GM23338 (cell line): ENCODE data around the gene APOM. TPM values are rescaled to one million over a fixed set of nuclear protein-coding genes. Genes with fewer than 3 reads are reported as not detected.

ENCODE experiments used
- ATAC-seq: fragments of 200-7000 bp; cut with Tn5 transposase; 3 replicates; pipeline ENCODE4 v1.9.1; 2020
- DNase-seq: peaks from one replicate; pipeline ENCODE4 v3.0.0-alpha.2; 2015; ENCODE audit warnings: low spot score
- H2AFZ ChIP-seq: fragments of 200-600 bp; sonication (generic); 2 replicates; pipeline ENCODE4 v1.8.0; 2016; ENCODE audit warnings: antibody characterized with exemption, mild to moderate bottlenecking, moderate library complexity
- H3F3A ChIP-seq: fragments of 200-600 bp; sonication (generic); replicated peaks from 2 replicates; pipeline ENCODE4 v1.8.0; 2017; ENCODE audit warnings: antibody characterized with exemption, mixed run types, low read depth
- H3K27ac ChIP-seq: fragments of 200-600 bp; sonication (generic); 2 replicates; pipeline ENCODE4 v1.6.1; 2016; ENCODE audit warnings: low read depth
- H3K27me3 ChIP-seq: fragments of 200-600 bp; sonication (generic); 2 replicates; pipeline ENCODE4 v1.8.0; 2016; ENCODE audit warnings: mild to moderate bottlenecking, mixed run types, moderate library complexity; ENCODE audit not compliant: insufficient read depth
- H3K36me3 ChIP-seq: fragments of 200-600 bp; sonication (generic); 2 replicates; pipeline ENCODE4 v1.8.0; 2016; ENCODE audit warnings: mild to moderate bottlenecking; ENCODE audit not compliant: insufficient read depth
- H3K4me1 ChIP-seq: fragments of 200-600 bp; sonication (generic); 2 replicates; pipeline ENCODE4 v1.8.0; 2016; ENCODE audit warnings: mild to moderate bottlenecking, moderate library complexity; ENCODE audit not compliant: insufficient read depth
- H3K4me2 ChIP-seq: fragments of 200-600 bp; sonication (generic); 2 replicates; pipeline ENCODE4 v1.7.1; 2017; ENCODE audit warnings: mixed run types
- H3K4me3 ChIP-seq: fragments of 200-600 bp; sonication (generic); 2 replicates; pipeline ENCODE4 v1.6.1; 2016; ENCODE audit warnings: mixed run types
- H3K79me2 ChIP-seq: fragments of 200-600 bp; sonication (generic); replicated peaks from 2 replicates; pipeline ENCODE4 v1.8.0; 2017; ENCODE audit warnings: mild to moderate bottlenecking; ENCODE audit not compliant: insufficient read depth
- H3K9me2 ChIP-seq: fragments of 200-600 bp; sonication (generic); 2 replicates; pipeline ENCODE4 v1.8.0; 2017; ENCODE audit not compliant: insufficient read depth
- H4K20me1 ChIP-seq: fragments of 200-600 bp; sonication (generic); replicated peaks from 2 replicates; pipeline ENCODE4 v1.8.0; 2017; ENCODE audit warnings: mild to moderate bottlenecking; ENCODE audit not compliant: insufficient read depth
- H3K27ac Mint-ChIP-seq: 2 replicates; pipeline ENCODE4 v1.8.0; 2020; ENCODE audit warnings: inconsistent platforms, mild to moderate bottlenecking, moderate library complexity, mixed read lengths
- H3K27me3 Mint-ChIP-seq: 3 replicates; pipeline ENCODE4 v1.8.0; 2022; ENCODE audit warnings: low read depth, mild to moderate bottlenecking, moderate library complexity, mixed read lengths, inconsistent platforms; ENCODE audit not compliant: insufficient read depth, poor library complexity
- H3K36me3 Mint-ChIP-seq: 3 replicates; pipeline ENCODE4 v1.8.0; 2021; ENCODE audit warnings: low read depth, mild to moderate bottlenecking, inconsistent platforms, moderate library complexity, mixed read lengths
- H3K4me1 Mint-ChIP-seq: 3 replicates; pipeline ENCODE4 v1.8.0; 2020; ENCODE audit warnings: mild to moderate bottlenecking, inconsistent platforms, mixed read lengths
- H3K4me3 Mint-ChIP-seq: 3 replicates; pipeline ENCODE4 v1.8.0; 2021; ENCODE audit warnings: moderate library complexity, mild to moderate bottlenecking, inconsistent platforms, mixed read lengths
- H3K9me3 Mint-ChIP-seq: 3 replicates; pipeline ENCODE4 v1.8.0; 2020; ENCODE audit warnings: moderate library complexity, mild to moderate bottlenecking, inconsistent platforms, mixed read lengths
- CREB1 ChIP-seq: fragments of 250-450 bp; sonication (Bioruptor Pico); IDR thresholded peaks from 2 replicates; pipeline ENCODE4 v1.5.0; 2020; ENCODE audit warnings: low read depth, mild to moderate bottlenecking, moderate library complexity
- polyA plus RNA-seq: library from polyadenylated mRNA; unstranded; fragments of >200 nt; fragmentation: Nextera tagmentation; extraction: Ambion mirVana; gene quantifications from 2 replicates; pipeline ENCODE4 v1.2.1, GENCODE V29; 2016
- total RNA-seq: library from RNA; depleted of rRNA; stranded (reverse); fragments of >200 nt; shearing (Covaris generic); gene quantifications from 2 replicates; pipeline ENCODE4 v1.2.3, GENCODE V29; 2014
- TF ChIP-seq, protein P1 (sequence below), 2 experiments: fragments of 200-600 bp in 1 of 2; sonication (generic) in 1 of 2; conservative IDR thresholded peaks; 2 replicates each; pipeline versions ENCODE4 v1.5.1 to v1.6.1; 2016 to 2017; ENCODE audit warnings: antibody characterized with exemption in 2 of 2, low read depth in 2 of 2, mild to moderate bottlenecking in 2 of 2, moderate library complexity in 1 of 2
- TF ChIP-seq, protein P2 (sequence below): fragments of 250-450 bp; sonication (Bioruptor Pico); IDR thresholded peaks from 2 replicates; pipeline ENCODE4 v1.5.0; 2020; ENCODE audit warnings: mild to moderate bottlenecking, moderate library complexity

Gene APOM
- total and polyA plus RNA-seq, 2 experiments from 2014 or later = 1.2 to 10.7 TPM

DNA sequence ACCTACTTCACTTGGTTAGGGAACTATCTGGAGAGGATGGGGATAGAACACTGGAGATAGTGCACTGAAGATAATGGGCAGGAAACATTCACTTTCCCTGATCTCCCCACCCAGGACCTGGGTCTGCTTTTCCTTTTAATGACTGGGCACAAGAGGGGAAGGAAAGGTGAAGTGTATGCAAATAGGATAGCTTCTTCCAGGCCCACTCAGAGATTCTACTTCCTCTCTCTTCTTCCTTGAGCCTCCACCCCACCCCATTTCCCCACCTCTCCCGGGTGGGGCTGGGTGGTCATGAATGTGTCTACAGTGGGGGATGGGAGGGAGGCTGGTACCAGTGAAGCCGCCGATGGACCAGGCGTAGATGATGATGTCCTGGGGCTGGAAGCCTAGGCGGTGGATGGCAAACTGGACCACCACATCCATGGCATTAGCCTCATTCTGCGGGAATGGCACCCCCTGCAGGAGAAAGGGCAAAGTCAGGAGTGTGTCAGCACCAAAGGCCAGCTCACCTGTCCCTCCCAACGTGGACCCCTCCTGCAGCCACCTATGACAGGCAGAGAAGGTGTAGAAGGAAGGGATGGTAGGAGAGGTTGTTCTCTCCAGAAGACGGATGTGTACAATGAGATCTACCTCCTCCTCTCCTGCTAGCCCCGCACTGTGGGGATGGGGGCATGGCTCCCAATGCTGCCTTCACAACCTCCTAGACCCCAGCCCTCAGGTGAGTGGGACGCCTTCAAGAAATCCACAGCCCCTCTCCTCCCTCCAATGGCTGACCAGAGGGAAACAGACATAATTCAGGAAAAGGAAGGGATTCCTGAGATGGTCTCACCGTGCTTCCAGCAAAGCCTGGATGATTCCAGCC lies 33.8 kb downstream of the APOM start:
- Histone ChIP-seq H4K20me1 (no peaks in the 10 kb centered on the region), H3K4me2 (no peak overlapping the region), H3K36me3 (no peaks in the 10 kb centered on the region), H2AFZ (no peak overlapping the region), H3K79me2 (no peaks in the 10 kb centered on the region), H3F3A (no peaks in the 10 kb centered on the region), H3K4me3 (no peak overlapping the region), H3K9me2 (no peaks in the 10 kb centered on the region), H3K4me1 (no peaks in the 10 kb centered on the region), H3K27ac (no peak overlapping the region), H3K27me3 (no peaks in the 10 kb centered on the region)
- Mint-ChIP-seq H3K27ac (no peak overlapping the region), H3K9me3 (no peaks in the 10 kb centered on the region), H3K27me3 (peaks cover 6% of the 10 kb centered on the region), H3K4me3 (no peak overlapping the region), H3K4me1 (no peaks in the 10 kb centered on the region; the same call in 2 of the 3 replicates), H3K36me3 (peaks cover 19% of the 10 kb centered on the region)
- peak; percentile 72 for DNase-seq
- ATAC-seq = peak; percentile 89
- TF ChIP-seq, protein P1, sequence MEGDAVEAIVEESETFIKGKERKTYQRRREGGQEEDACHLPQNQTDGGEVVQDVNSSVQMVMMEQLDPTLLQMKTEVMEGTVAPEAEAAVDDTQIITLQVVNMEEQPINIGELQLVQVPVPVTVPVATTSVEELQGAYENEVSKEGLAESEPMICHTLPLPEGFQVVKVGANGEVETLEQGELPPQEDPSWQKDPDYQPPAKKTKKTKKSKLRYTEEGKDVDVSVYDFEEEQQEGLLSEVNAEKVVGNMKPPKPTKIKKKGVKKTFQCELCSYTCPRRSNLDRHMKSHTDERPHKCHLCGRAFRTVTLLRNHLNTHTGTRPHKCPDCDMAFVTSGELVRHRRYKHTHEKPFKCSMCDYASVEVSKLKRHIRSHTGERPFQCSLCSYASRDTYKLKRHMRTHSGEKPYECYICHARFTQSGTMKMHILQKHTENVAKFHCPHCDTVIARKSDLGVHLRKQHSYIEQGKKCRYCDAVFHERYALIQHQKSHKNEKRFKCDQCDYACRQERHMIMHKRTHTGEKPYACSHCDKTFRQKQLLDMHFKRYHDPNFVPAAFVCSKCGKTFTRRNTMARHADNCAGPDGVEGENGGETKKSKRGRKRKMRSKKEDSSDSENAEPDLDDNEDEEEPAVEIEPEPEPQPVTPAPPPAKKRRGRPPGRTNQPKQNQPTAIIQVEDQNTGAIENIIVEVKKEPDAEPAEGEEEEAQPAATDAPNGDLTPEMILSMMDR (conservative IDR thresholded peaks at IDR 0.05; ENCODE audit: low read depth in 2 of 2) = peak; percentile 69 to 80
- TF ChIP-seq CREB1 = no peak
- TF ChIP-seq, protein P2, sequence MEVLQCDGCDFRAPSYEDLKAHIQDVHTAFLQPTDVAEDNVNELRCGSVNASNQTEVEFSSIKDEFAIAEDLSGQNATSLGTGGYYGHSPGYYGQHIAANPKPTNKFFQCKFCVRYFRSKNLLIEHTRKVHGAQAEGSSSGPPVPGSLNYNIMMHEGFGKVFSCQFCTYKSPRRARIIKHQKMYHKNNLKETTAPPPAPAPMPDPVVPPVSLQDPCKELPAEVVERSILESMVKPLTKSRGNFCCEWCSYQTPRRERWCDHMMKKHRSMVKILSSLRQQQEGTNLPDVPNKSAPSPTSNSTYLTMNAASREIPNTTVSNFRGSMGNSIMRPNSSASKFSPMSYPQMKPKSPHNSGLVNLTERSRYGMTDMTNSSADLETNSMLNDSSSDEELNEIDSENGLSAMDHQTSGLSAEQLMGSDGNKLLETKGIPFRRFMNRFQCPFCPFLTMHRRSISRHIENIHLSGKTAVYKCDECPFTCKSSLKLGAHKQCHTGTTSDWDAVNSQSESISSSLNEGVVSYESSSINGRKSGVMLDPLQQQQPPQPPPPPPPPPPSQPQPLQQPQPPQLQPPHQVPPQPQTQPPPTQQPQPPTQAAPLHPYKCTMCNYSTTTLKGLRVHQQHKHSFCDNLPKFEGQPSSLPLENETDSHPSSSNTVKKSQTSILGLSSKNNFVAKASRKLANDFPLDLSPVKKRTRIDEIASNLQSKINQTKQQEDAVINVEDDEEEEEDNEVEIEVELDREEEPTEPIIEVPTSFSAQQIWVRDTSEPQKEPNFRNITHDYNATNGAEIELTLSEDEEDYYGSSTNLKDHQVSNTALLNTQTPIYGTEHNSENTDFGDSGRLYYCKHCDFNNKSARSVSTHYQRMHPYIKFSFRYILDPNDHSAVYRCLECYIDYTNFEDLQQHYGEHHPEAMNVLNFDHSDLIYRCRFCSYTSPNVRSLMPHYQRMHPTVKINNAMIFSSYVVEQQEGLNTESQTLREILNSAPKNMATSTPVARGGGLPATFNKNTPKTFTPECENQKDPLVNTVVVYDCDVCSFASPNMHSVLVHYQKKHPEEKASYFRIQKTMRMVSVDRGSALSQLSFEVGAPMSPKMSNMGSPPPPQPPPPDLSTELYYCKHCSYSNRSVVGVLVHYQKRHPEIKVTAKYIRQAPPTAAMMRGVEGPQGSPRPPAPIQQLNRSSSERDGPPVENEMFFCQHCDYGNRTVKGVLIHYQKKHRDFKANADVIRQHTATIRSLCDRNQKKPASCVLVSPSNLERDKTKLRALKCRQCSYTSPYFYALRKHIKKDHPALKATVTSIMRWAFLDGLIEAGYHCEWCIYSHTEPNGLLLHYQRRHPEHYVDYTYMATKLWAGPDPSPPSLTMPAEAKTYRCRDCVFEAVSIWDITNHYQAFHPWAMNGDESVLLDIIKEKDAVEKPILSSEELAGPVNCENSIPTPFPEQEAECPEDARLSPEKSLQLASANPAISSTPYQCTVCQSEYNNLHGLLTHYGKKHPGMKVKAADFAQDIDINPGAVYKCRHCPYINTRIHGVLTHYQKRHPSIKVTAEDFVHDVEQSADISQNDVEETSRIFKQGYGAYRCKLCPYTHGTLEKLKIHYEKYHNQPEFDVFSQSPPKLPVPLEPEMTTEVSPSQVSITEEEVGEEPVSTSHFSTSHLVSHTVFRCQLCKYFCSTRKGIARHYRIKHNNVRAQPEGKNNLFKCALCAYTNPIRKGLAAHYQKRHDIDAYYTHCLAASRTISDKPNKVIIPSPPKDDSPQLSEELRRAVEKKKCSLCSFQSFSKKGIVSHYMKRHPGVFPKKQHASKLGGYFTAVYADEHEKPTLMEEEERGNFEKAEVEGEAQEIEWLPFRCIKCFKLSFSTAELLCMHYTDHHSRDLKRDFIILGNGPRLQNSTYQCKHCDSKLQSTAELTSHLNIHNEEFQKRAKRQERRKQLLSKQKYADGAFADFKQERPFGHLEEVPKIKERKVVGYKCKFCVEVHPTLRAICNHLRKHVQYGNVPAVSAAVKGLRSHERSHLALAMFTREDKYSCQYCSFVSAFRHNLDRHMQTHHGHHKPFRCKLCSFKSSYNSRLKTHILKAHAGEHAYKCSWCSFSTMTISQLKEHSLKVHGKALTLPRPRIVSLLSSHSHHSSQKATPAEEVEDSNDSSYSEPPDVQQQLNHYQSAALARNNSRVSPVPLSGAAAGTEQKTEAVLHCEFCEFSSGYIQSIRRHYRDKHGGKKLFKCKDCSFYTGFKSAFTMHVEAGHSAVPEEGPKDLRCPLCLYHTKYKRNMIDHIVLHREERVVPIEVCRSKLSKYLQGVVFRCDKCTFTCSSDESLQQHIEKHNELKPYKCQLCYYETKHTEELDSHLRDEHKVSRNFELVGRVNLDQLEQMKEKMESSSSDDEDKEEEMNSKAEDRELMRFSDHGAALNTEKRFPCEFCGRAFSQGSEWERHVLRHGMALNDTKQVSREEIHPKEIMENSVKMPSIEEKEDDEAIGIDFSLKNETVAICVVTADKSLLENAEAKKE (CRISPR knock-in tag) = no peak
